Measurements from ENCODE around the gene KCNQ5. TPM values are rescaled to one million over a fixed set of nuclear protein-coding genes. Genes with fewer than 3 reads are reported as not detected.

Gene KCNQ5
- total RNA-seq, 2 donors from 2014 or later, result 0.67 TPM; not detected in 1

DNA sequence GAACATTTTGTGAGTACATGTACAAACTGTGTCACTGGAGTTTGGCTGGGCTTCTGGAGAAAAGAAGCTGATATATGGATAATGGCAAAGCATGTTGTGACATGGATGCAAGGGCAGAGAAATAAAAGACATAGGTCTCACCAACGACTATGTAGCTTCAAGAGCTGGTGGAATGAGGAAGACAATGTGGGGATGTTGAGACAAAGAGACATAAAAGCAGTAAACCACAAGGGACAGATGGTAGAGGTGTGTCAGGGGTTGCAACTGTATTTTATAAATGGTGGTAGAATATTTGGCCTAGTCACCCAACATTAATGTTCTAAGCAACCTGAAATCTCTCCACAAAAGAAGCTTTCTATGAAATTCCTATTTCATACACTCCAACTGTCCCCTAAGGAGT is 199.0 kb downstream of the KCNQ5 start:
- Histone ChIP-seq H3K27ac (no peak overlapping the region), H3K4me3 (no peak overlapping the region), H3K9me3 (no peaks in the 10 kb centered on the region), H3K4me1 (no peaks in the 10 kb centered on the region), H3K27me3 (no peaks in the 10 kb centered on the region), H3K36me3 (no peaks in the 10 kb centered on the region)
- TF ChIP-seq, protein P1, sequence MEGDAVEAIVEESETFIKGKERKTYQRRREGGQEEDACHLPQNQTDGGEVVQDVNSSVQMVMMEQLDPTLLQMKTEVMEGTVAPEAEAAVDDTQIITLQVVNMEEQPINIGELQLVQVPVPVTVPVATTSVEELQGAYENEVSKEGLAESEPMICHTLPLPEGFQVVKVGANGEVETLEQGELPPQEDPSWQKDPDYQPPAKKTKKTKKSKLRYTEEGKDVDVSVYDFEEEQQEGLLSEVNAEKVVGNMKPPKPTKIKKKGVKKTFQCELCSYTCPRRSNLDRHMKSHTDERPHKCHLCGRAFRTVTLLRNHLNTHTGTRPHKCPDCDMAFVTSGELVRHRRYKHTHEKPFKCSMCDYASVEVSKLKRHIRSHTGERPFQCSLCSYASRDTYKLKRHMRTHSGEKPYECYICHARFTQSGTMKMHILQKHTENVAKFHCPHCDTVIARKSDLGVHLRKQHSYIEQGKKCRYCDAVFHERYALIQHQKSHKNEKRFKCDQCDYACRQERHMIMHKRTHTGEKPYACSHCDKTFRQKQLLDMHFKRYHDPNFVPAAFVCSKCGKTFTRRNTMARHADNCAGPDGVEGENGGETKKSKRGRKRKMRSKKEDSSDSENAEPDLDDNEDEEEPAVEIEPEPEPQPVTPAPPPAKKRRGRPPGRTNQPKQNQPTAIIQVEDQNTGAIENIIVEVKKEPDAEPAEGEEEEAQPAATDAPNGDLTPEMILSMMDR (IDR thresholded peaks at IDR 0.05), result no peak
- DNase-seq (ENCODE audit: low spot score), result no peak

DNA sequence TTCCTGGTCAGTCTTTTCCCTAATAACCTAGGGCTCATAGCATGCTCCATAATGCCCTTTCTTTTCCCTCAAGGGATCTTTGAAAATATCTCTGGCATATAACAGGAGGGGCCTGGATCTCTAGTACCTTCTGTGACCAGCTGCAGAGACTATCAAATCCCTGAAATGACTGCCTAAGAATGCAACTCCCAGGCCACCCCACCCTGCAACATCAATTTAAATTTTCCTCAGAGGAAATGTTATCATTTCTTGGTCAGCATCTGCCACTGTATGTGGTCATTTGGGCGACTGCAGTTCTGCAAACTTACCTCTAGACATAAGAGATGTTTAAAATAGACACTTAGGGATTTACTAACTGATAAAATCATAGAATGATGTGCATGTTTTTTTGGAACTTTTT is 200.2 kb downstream of the KCNQ5 start:
- TF ChIP-seq, protein P1 (IDR thresholded peaks at IDR 0.05), result no peak
- H3K27ac ChIP-seq, result no peak overlapping the region
- H3K27me3 ChIP-seq, result no peaks in the 10 kb centered on the region
- no peak for DNase-seq (ENCODE audit: low spot score)
- no peak overlapping the region for H3K4me3 ChIP-seq
- H3K4me1 ChIP-seq, result no peaks in the 10 kb centered on the region
- H3K36me3 ChIP-seq, result no peaks in the 10 kb centered on the region
- H3K9me3 ChIP-seq, result no peaks in the 10 kb centered on the region

GRCh38 chr6:72822691-72823090 is 200.8 kb downstream of the KCNQ5 start:
- H3K27me3 ChIP-seq, result no peaks in the 10 kb centered on the region
- H3K9me3 ChIP-seq, result no peaks in the 10 kb centered on the region
- TF ChIP-seq, protein P1 (IDR thresholded peaks at IDR 0.05), result no peak
- no peaks in the 10 kb centered on the region for H3K4me1 ChIP-seq
- H3K36me3 ChIP-seq, result no peaks in the 10 kb centered on the region
- H3K27ac ChIP-seq, result no peak overlapping the region
- DNase-seq (ENCODE audit: low spot score), result no peak
- H3K4me3 ChIP-seq, result no peak overlapping the region

DNA sequence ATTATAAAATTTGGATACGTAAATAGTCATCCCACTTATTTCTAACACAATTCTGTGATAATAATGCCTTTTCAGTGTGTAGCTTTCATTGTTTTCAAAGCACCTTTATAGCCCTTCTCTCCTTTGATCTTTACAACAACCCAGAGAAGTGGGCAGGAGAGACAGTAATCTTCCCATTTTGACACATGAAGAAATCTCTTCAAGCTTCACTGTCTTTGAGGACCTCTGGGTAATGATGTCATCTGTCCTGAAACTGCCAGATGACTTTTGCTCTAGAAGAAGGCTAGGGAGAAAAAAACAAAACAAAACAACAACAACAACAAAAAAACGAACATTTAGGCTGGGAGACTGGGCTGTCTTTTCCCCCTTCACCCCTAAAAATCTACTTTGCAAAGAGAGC is 203.0 kb downstream of the KCNQ5 start:
- Histone ChIP-seq H3K27me3 (no peaks in the 10 kb centered on the region), H3K4me1 (no peaks in the 10 kb centered on the region), H3K4me3 (no peak overlapping the region), H3K27ac (no peak overlapping the region), H3K36me3 (no peaks in the 10 kb centered on the region), H3K9me3 (no peaks in the 10 kb centered on the region)
- TF ChIP-seq, protein P1 (IDR thresholded peaks at IDR 0.05), result no peak
- DNase-seq (ENCODE audit: low spot score), result no peak

DNA sequence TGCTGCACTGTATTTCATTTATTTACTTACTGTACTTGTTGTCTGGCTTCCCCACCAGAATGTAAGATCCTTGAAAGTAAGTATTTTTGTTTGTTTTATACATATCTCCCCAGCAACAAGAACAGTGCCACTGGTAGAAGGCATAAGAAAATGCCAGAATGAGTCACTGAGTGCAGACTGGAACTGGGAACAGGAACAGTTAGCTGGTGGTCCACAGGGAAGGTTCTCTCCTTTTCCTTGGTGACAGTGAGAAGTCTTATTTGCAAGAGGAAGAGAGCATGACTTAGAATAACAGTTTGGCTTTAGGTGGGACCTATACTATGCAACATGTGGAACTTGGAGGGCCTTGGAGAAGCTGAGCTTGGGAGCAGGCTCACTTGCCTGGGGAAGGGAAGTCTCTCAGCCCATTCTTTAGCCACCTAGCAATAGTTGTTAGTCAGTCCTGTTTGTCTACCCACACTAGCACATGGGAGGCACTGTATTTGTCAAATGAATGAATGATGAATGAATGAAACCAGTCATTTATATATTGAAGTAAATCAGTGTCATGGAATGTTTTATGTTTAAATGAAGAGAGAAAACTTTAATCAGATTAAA is 203.5 kb downstream of the KCNQ5 start:
- Histone ChIP-seq H3K9me3 (no peaks in the 10 kb centered on the region), H3K4me3 (no peak overlapping the region), H3K27me3 (no peaks in the 10 kb centered on the region), H3K27ac (no peak overlapping the region), H3K4me1 (no peaks in the 10 kb centered on the region), H3K36me3 (no peaks in the 10 kb centered on the region)
- TF ChIP-seq, protein P1 (IDR thresholded peaks at IDR 0.05), result no peak
- no peak for DNase-seq (ENCODE audit: low spot score)

DNA sequence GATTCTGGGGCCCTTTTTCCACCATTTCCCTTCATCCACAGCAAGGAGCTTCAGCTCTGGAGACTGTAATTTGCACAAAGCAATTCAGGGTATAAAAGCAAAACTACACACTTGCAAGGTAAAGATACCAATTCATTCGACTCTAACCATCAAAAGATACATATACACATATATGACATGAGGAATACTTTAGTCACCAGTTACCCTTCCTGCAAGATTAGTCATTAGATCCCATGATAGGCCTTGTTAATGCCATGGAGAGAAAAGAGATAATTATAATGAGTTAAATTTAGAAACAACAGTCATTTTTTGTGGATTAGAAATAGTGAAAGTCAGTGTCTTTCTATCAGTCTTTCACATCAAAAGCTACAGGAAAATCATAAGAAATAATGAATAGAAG is 204.2 kb downstream of the KCNQ5 start:
- Histone ChIP-seq H3K36me3 (no peaks in the 10 kb centered on the region), H3K27ac (no peak overlapping the region), H3K4me1 (no peaks in the 10 kb centered on the region)

More for the DNA sequence above, 204.2 kb downstream of the KCNQ5 start:
- no peak for DNase-seq (ENCODE audit: low spot score)
- no peaks in the 10 kb centered on the region for H3K9me3 ChIP-seq
- no peak overlapping the region for H3K4me3 ChIP-seq
- TF ChIP-seq, protein P1 (IDR thresholded peaks at IDR 0.05), result no peak
- no peaks in the 10 kb centered on the region for H3K27me3 ChIP-seq
